Measurements from ENCODE around the gene PPP2R3A. TPM values are rescaled to one million over a fixed set of nuclear protein-coding genes. Genes with fewer than 3 reads are reported as not detected.

PPP2R3A gene
- polyA plus RNA-seq, 6 donors from 2014 or later: 0.07 to 0.34 (median 0.12) TPM

GRCh38 chr3:135980343-135980742, 14.8 kb downstream of the PPP2R3A start:
- Mint-ChIP-seq H3K36me3 (no peaks in the 10 kb centered on the region), H3K4me3 (no peak overlapping the region), H3K4me1 (no peaks in the 10 kb centered on the region), H3K27ac (no peak overlapping the region), H3K9me3 (peaks cover 0 to 2% (median 0%) of the 10 kb centered on the region in 7 donors), H3K27me3 (peaks cover 7 to 22% (median 11%) of the 10 kb centered on the region in 3 donors)
- DNase-seq (no peak), ATAC-seq (ENCODE audit: low read depth in 2 of 2) (no peak)

- peaks cover 0 to 2% (median 0%) of the 10 kb centered on the region in 7 donors for H3K9me3 Mint-ChIP-seq
- DNase-seq (no peak), ATAC-seq (ENCODE audit: low read depth in 2 of 2) (no peak)
- no peak overlapping the region for H3K4me3 Mint-ChIP-seq
- no peaks in the 10 kb centered on the region for H3K4me1 Mint-ChIP-seq
- no peaks in the 10 kb centered on the region for H3K36me3 Mint-ChIP-seq
- H3K27ac Mint-ChIP-seq: no peak overlapping the region
- H3K27me3 Mint-ChIP-seq: peaks cover 7 to 22% (median 11%) of the 10 kb centered on the region in 3 donors
These were observed 16.3 kb downstream of the PPP2R3A start for GRCh38 chr3:135981701-135982403.

DNA sequence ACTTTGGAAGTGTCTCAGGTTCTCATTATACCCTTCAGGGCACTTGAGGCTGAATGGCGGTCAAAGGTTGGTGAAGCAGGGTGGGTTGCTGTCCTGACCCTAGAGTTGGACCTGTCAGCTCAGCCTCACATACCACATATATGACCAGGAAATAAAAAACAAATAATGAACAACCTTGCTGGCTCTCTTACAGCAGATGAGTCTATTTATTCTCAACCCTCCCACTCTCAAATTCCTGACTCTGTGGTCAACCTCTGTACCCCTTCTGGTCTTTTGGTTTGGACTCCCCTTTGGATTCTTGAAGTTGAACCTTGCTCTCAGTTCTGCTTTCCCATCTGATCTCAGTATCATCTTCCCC, 16.9 kb downstream of the PPP2R3A start:
- Mint-ChIP-seq H3K27ac (no peak overlapping the region), H3K4me3 (no peak overlapping the region), H3K36me3 (no peaks in the 10 kb centered on the region), H3K9me3 (peaks cover 0 to 2% (median 0%) of the 10 kb centered on the region in 7 donors), H3K27me3 (peaks cover 7 to 22% (median 11%) of the 10 kb centered on the region in 3 donors), H3K4me1 (no peaks in the 10 kb centered on the region)
- ATAC-seq (ENCODE audit: low read depth in 2 of 2) (no peak), DNase-seq (no peak)

- H3K4me3 Mint-ChIP-seq: no peak overlapping the region
- no peaks in the 10 kb centered on the region for H3K4me1 Mint-ChIP-seq
- ATAC-seq (ENCODE audit: low read depth in 2 of 2) (no peak), DNase-seq (no peak)
- H3K9me3 Mint-ChIP-seq: peaks cover 0 to 2% (median 0%) of the 10 kb centered on the region in 7 donors
- H3K27ac Mint-ChIP-seq: no peak overlapping the region
- peaks cover 7 to 22% (median 11%) of the 10 kb centered on the region in 3 donors for H3K27me3 Mint-ChIP-seq
- no peaks in the 10 kb centered on the region for H3K36me3 Mint-ChIP-seq
These were observed 17.5 kb downstream of the PPP2R3A start for GRCh38 chr3:135982922-135983581.

GRCh38 chr3:135987661-135988060, 22.1 kb downstream of the PPP2R3A start:
- DNase-seq (no peak), ATAC-seq (ENCODE audit: low read depth in 2 of 2) (no peak)
- no peaks in the 10 kb centered on the region for H3K4me1 Mint-ChIP-seq
- no peaks in the 10 kb centered on the region for H3K36me3 Mint-ChIP-seq
- no peak overlapping the region for H3K27ac Mint-ChIP-seq
- H3K9me3 Mint-ChIP-seq: peaks cover 0 to 2% (median 0%) of the 10 kb centered on the region in 7 donors
- H3K27me3 Mint-ChIP-seq: peaks cover 9 to 14% (median 14%) of the 10 kb centered on the region in 3 donors
- no peak overlapping the region for H3K4me3 Mint-ChIP-seq

- DNase-seq: no peak
These were observed 23.7 kb downstream of the PPP2R3A start for GRCh38 chr3:135989242-135989641.

DNA sequence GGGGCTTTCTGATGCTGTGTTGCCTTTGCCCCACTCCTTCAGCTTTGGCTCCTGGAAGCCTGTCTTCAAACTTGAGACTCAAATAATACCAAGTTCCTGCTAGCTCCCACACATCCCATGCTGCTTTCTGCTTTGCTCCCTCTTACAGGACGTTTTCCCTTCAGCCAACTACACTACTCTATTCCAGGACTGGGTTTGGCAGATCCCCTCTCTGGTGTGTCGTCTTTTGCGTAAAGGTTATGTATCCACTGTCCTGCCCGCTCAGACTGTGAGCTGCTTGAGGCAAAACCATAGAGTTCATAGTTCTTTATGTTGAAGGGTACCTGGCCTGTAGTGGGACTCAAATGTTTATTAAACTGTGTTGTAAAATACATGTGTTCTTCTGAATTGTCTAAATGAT, 25.4 kb downstream of the PPP2R3A start:
- peak overlapping the region in 1 of 6 donors; percentile 36 for H3K27ac Mint-ChIP-seq

More at GRCh38 chr3:135989242-135989641, 23.7 kb downstream of the PPP2R3A start:
- no peaks in the 10 kb centered on the region for H3K36me3 Mint-ChIP-seq
- peaks cover 4 to 10% (median 7%) of the 10 kb centered on the region in 3 donors for H3K27me3 Mint-ChIP-seq
- no peak for ATAC-seq (ENCODE audit: low read depth in 2 of 2)
- H3K4me1 Mint-ChIP-seq: no peaks in the 10 kb centered on the region
- peaks cover 0 to 5% (median 3%) of the 10 kb centered on the region in 7 donors for H3K9me3 Mint-ChIP-seq
- no peak overlapping the region for H3K27ac Mint-ChIP-seq
- no peak overlapping the region for H3K4me3 Mint-ChIP-seq

DNA sequence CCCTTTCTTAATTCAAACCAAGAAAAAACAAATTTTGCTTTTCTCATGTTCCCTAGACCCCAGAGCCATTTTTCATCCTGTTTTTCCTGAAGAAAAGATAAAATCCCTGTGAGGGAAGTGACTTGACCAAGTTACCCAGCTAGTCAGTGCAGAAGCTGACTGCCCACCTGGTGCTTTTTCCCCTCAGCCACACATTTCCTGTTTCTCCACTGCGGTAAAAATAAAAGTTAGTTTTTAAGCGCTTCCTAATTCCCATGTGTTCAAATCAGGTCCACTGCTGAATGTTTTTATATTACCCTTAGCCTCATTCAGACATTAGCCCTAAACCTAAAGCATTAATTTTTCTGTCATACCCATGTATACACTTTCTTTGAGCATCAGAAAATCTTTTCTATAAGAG, 26.1 kb downstream of the PPP2R3A start:
- no peak for ATAC-seq (ENCODE audit: low read depth in 2 of 2)
- Mint-ChIP-seq H3K9me3 (peaks cover 0 to 5% (median 3%) of the 10 kb centered on the region in 7 donors), H3K4me1 (no peaks in the 10 kb centered on the region), H3K4me3 (no peak overlapping the region), H3K27me3 (peaks cover 4 to 10% (median 7%) of the 10 kb centered on the region in 3 donors), H3K36me3 (no peaks in the 10 kb centered on the region), H3K27ac (no peak overlapping the region)
- DNase-seq: no peak

More for the DNA sequence above, 25.4 kb downstream of the PPP2R3A start:
- Mint-ChIP-seq H3K36me3 (no peaks in the 10 kb centered on the region), H3K27me3 (peaks cover 4 to 10% (median 7%) of the 10 kb centered on the region in 3 donors), H3K9me3 (peaks cover 0 to 5% (median 3%) of the 10 kb centered on the region in 7 donors), H3K4me3 (no peak overlapping the region), H3K4me1 (no peaks in the 10 kb centered on the region)
- DNase-seq (no peak), ATAC-seq (ENCODE audit: low read depth in 2 of 2) (no peak)

GRCh38 chr3:135992072-135992471, 26.5 kb downstream of the PPP2R3A start:
- Mint-ChIP-seq H3K36me3 (no peaks in the 10 kb centered on the region), H3K4me3 (no peak overlapping the region), H3K4me1 (no peaks in the 10 kb centered on the region), H3K27ac (no peak overlapping the region), H3K27me3 (peaks cover 4 to 10% (median 7%) of the 10 kb centered on the region in 3 donors), H3K9me3 (peaks cover 0 to 5% (median 3%) of the 10 kb centered on the region in 7 donors)
- ATAC-seq (ENCODE audit: low read depth in 2 of 2): no peak
- DNase-seq: no peak

DNA sequence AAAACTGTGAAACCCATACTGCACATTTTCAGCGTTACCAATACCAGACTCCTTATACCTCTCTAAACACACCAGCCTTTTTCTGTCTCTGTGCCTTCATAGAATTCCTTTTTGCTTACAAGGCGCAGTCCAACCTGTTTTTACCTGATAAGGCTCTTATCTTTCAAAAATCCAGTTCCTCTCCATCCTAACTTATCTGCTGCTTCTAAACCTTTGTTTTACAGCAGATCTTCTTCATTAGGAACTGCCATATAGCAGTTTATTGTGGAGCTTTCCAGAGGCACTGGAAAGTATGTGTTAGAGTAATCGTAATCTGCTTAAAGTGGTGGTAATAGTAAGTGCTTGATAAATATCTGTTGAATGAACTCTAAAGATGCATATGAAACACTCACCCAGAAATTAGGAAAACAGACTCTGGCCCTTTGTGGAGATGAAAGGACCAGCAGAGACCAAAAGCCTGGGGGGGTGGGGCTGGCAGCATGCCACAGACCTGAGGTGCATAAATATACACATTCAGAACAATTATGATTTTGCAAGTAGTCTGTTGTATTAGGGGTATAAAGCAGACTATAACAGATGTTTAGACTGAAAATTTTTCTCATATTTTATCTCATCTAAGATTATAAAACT, 29.3 kb downstream of the PPP2R3A start:
- Mint-ChIP-seq H3K4me1 (no peaks in the 10 kb centered on the region), H3K4me3 (no peak overlapping the region), H3K36me3 (no peaks in the 10 kb centered on the region), H3K27me3 (peaks cover 5 to 12% (median 11%) of the 10 kb centered on the region in 3 donors), H3K9me3 (peaks cover 0 to 5% (median 3%) of the 10 kb centered on the region in 7 donors), H3K27ac (no peak overlapping the region)
- ATAC-seq (ENCODE audit: low read depth in 2 of 2) (no peak), DNase-seq (no peak)

- Mint-ChIP-seq H3K27ac (no peak overlapping the region), H3K9me3 (peaks cover 0 to 5% (median 3%) of the 10 kb centered on the region in 7 donors), H3K27me3 (peaks cover 12 to 19% (median 13%) of the 10 kb centered on the region in 3 donors), H3K36me3 (no peaks in the 10 kb centered on the region), H3K4me3 (no peak overlapping the region), H3K4me1 (no peaks in the 10 kb centered on the region)
- DNase-seq: no peak
- no peak for ATAC-seq (ENCODE audit: low read depth in 2 of 2)
These were observed 30.2 kb downstream of the PPP2R3A start for GRCh38 chr3:135995766-135996165.

GRCh38 chr3:135997554-135998320, 32.2 kb downstream of the PPP2R3A start:
- H3K36me3 Mint-ChIP-seq: no peaks in the 10 kb centered on the region
- DNase-seq (no peak), ATAC-seq (ENCODE audit: low read depth in 2 of 2) (no peak)
- H3K27ac Mint-ChIP-seq: no peak overlapping the region
- H3K4me3 Mint-ChIP-seq: no peak overlapping the region
- H3K27me3 Mint-ChIP-seq: peaks cover 6 to 14% (median 8%) of the 10 kb centered on the region in 3 donors
- peaks cover 2 to 6% (median 4%) of the 10 kb centered on the region in 7 donors for H3K9me3 Mint-ChIP-seq
- H3K4me1 Mint-ChIP-seq: no peaks in the 10 kb centered on the region

- no peak overlapping the region for H3K4me3 Mint-ChIP-seq
- DNase-seq (no peak), ATAC-seq (ENCODE audit: low read depth in 2 of 2) (no peak)
- H3K36me3 Mint-ChIP-seq: peaks cover 0 to 10% of the 10 kb centered on the region in 2 donors
- H3K27me3 Mint-ChIP-seq: peaks cover 5 to 18% (median 13%) of the 10 kb centered on the region in 3 donors
- peaks cover 0 to 8% (median 5%) of the 10 kb centered on the region in 7 donors for H3K9me3 Mint-ChIP-seq
- no peaks in the 10 kb centered on the region for H3K4me1 Mint-ChIP-seq
- H3K27ac Mint-ChIP-seq: no peak overlapping the region
These were observed 42.7 kb downstream of the PPP2R3A start for GRCh38 chr3:136008221-136008620.

Data from naive B cell (primary cell).